CD4-positive, alpha-beta memory T cell (primary cell): ENCODE data around the gene EPHB2. TPM values are rescaled to one million over a fixed set of nuclear protein-coding genes. Genes with fewer than 3 reads are reported as not detected.

Experiments
- CTCF ChIA-PET: fragments of 350-600 bp; sonication (Branson Sonifier 250); formaldehyde crosslinking; loops from one replicate; lab custom pipeline; 2021; ENCODE audit warnings: inconsistent platforms; ENCODE audit not compliant: partially characterized antibody; lab: Charles Lee
- POLR2A ChIA-PET: fragments of 350-600 bp; sonication (Branson Sonifier 250); formaldehyde crosslinking; loops from one replicate; lab custom pipeline; 2021; ENCODE audit not compliant: partially characterized antibody; lab: Charles Lee
- DNase-seq, 5 donors: peaks; one replicate each; pipeline versions ENCODE4 v3.0.0 to v3.0.0-alpha.2; 2020 to 2022; ENCODE audit warnings: mixed read lengths in 1 of 5
- H3K27ac ChIP-seq: one replicate; pipeline ENCODE4 v1.7.0; 2013; ENCODE audit warnings: low read depth, low read length
- H3K27me3 ChIP-seq: 2 replicates; pipeline ENCODE4 v1.7.0; 2013; ENCODE audit warnings: mild to moderate bottlenecking, low read length, moderate library complexity; ENCODE audit not compliant: insufficient read depth
- H3K36me3 ChIP-seq: 2 replicates; pipeline ENCODE4 v1.7.0; 2013; ENCODE audit warnings: mild to moderate bottlenecking, low read length, moderate library complexity; ENCODE audit not compliant: insufficient read depth
- H3K4me1 ChIP-seq: 2 replicates; pipeline ENCODE4 v1.7.0; 2013; ENCODE audit warnings: mild to moderate bottlenecking, low read length, moderate library complexity; ENCODE audit not compliant: insufficient read depth
- H3K4me3 ChIP-seq, 2 donors: one replicate each; pipeline ENCODE4 v1.7.0; 2013; ENCODE audit warnings: low read length in 2 of 2, mild to moderate bottlenecking in 1 of 2
- H3K9me3 ChIP-seq, 2 donors: one replicate each; pipeline ENCODE4 v1.7.0; 2013; ENCODE audit warnings: low read length in 2 of 2, control low read depth in 1 of 2; ENCODE audit not compliant: control insufficient read depth in 1 of 2
- H3K27ac Mint-ChIP-seq, 7 donors: one replicate each; pipeline ENCODE4 v1.8.0; 2020 to 2021; ENCODE audit warnings: mixed read lengths in 7 of 7, mild to moderate bottlenecking in 6 of 7, inconsistent platforms in 3 of 7, moderate library complexity in 3 of 7
- H3K27me3 Mint-ChIP-seq, 2 donors: one replicate each; pipeline ENCODE4 v1.8.0; 2020 to 2021; ENCODE audit warnings: mixed read lengths in 2 of 2
- H3K36me3 Mint-ChIP-seq, 2 donors: one replicate each; pipeline ENCODE4 v1.8.0; 2020 to 2021; ENCODE audit warnings: mixed read lengths in 2 of 2, inconsistent platforms in 1 of 2, mild to moderate bottlenecking in 1 of 2
- H3K4me1 Mint-ChIP-seq, 4 donors: one replicate each; pipeline ENCODE4 v1.8.0; 2020 to 2021; ENCODE audit warnings: mixed read lengths in 4 of 4, mild to moderate bottlenecking in 1 of 4
- H3K4me3 Mint-ChIP-seq, 8 donors: one replicate each; pipeline ENCODE4 v1.8.0; 2020 to 2021; ENCODE audit warnings: mixed read lengths in 8 of 8, mild to moderate bottlenecking in 7 of 8, moderate library complexity in 6 of 8, inconsistent platforms in 3 of 8
- H3K9me3 Mint-ChIP-seq, 8 donors: one replicate each; pipeline ENCODE4 v1.8.0; 2020 to 2021; ENCODE audit warnings: mixed read lengths in 8 of 8, mild to moderate bottlenecking in 5 of 8, inconsistent platforms in 3 of 8, moderate library complexity in 1 of 8
- intact Hi-C: fragments of 100-400 bp; cut with micrococcal nuclease; formaldehyde crosslinking; loops from one replicate; pipeline ENCODE4 v1.15.1; 2023
- polyA plus RNA-seq, 2 donors: library from polyadenylated mRNA; unstranded; fragments of 300-500 nt; fragmentation: Illumina TruSeq; gene quantifications; one replicate each; pipeline ENCODE4 v1.2.3, GENCODE V29; 2021
- total RNA-seq, 2 experiments: library from RNA; stranded (reverse); gene quantifications; one replicate each; pipeline ENCODE4 v1.2.3, GENCODE V29; 2021

The EPHB2 gene
- total and polyA plus RNA-seq, 4 experiments from 2014 or later: 0.35 to 0.36 TPM; not detected in 2

GRCh38 chr1:22835636-22836319, 125.1 kb downstream of the EPHB2 start:
- Mint-ChIP-seq H3K4me1 (no peaks in the 10 kb centered on the region), H3K27me3 (peaks cover 7 to 31% of the 10 kb centered on the region in 2 donors), H3K4me3 (no peak overlapping the region), H3K36me3 (no peaks in the 10 kb centered on the region), H3K9me3 (no peaks in the 10 kb centered on the region), H3K27ac (no peak overlapping the region)
- ChIA-PET POLR2A (no interaction called here), CTCF (no interaction called here)
- H3K9me3 ChIP-seq: no peaks in the 10 kb centered on the region
- no peaks in the 10 kb centered on the region for H3K27me3 ChIP-seq
- no peaks in the 10 kb centered on the region for H3K36me3 ChIP-seq
- H3K27ac ChIP-seq: no peak overlapping the region
- intact Hi-C loops: no loop called here
- no peak overlapping the region for H3K4me3 ChIP-seq
- H3K4me1 ChIP-seq: no peaks in the 10 kb centered on the region
- no peak for DNase-seq

GRCh38 chr1:22836850-22837249, 126.2 kb downstream of the EPHB2 start:
- Mint-ChIP-seq H3K4me3 (no peak overlapping the region), H3K27me3 (peaks cover 13 to 36% of the 10 kb centered on the region in 2 donors), H3K27ac (no peak overlapping the region), H3K4me1 (no peaks in the 10 kb centered on the region), H3K9me3 (no peaks in the 10 kb centered on the region), H3K36me3 (no peaks in the 10 kb centered on the region)
- CTCF ChIA-PET: no interaction called here
- Histone ChIP-seq H3K27me3 (no peaks in the 10 kb centered on the region), H3K9me3 (no peaks in the 10 kb centered on the region), H3K27ac (no peak overlapping the region), H3K4me3 (no peak overlapping the region), H3K4me1 (no peaks in the 10 kb centered on the region), H3K36me3 (no peaks in the 10 kb centered on the region)
- intact Hi-C loops: no loop called here
- POLR2A ChIA-PET: no interaction called here
- no peak for DNase-seq

- Histone ChIP-seq H3K36me3 (no peaks in the 10 kb centered on the region), H3K4me1 (no peaks in the 10 kb centered on the region), H3K27ac (no peak overlapping the region), H3K9me3 (no peaks in the 10 kb centered on the region), H3K4me3 (no peak overlapping the region), H3K27me3 (no peaks in the 10 kb centered on the region)
- Mint-ChIP-seq H3K27ac (no peak overlapping the region), H3K4me1 (no peaks in the 10 kb centered on the region), H3K9me3 (no peaks in the 10 kb centered on the region), H3K36me3 (no peaks in the 10 kb centered on the region), H3K27me3 (peaks cover 14 to 36% of the 10 kb centered on the region in 2 donors), H3K4me3 (no peak overlapping the region)
- ChIA-PET POLR2A (no interaction called here), CTCF (no interaction called here)
- DNase-seq: no peak
- intact Hi-C loops: no loop called here
Measured at GRCh38 chr1:22837332-22837731, 126.7 kb downstream of the EPHB2 start.

- no peaks in the 10 kb centered on the region for H3K27me3 ChIP-seq
- no peaks in the 10 kb centered on the region for H3K9me3 Mint-ChIP-seq
- H3K4me3 ChIP-seq: no peak overlapping the region
- H3K36me3 ChIP-seq: no peaks in the 10 kb centered on the region
- H3K27me3 Mint-ChIP-seq: peaks cover 22 to 35% of the 10 kb centered on the region in 2 donors
- intact Hi-C loops: no loop called here
- no peaks in the 10 kb centered on the region for H3K9me3 ChIP-seq
- no peaks in the 10 kb centered on the region for H3K36me3 Mint-ChIP-seq
- H3K4me1 ChIP-seq: no peaks in the 10 kb centered on the region
- no peaks in the 10 kb centered on the region for H3K4me1 Mint-ChIP-seq
- ChIA-PET CTCF (no interaction called here), POLR2A (no interaction called here)
- no peak overlapping the region for H3K27ac ChIP-seq
- no peak overlapping the region for H3K27ac Mint-ChIP-seq
- DNase-seq: no peak
- no peak overlapping the region for H3K4me3 Mint-ChIP-seq
Measured at GRCh38 chr1:22838965-22839364, 128.3 kb downstream of the EPHB2 start.

- Histone ChIP-seq H3K4me3 (no peak overlapping the region), H3K27ac (no peak overlapping the region), H3K9me3 (no peaks in the 10 kb centered on the region), H3K27me3 (no peaks in the 10 kb centered on the region), H3K36me3 (no peaks in the 10 kb centered on the region), H3K4me1 (no peaks in the 10 kb centered on the region)
- H3K36me3 Mint-ChIP-seq: no peaks in the 10 kb centered on the region
- no peak for DNase-seq
- no peaks in the 10 kb centered on the region for H3K4me1 Mint-ChIP-seq
- CTCF ChIA-PET: no interaction called here
- POLR2A ChIA-PET: no interaction called here
- H3K4me3 Mint-ChIP-seq: no peak overlapping the region
- H3K27ac Mint-ChIP-seq: no peak overlapping the region
- peaks cover 22 to 35% of the 10 kb centered on the region in 2 donors for H3K27me3 Mint-ChIP-seq
- intact Hi-C loops: no loop called here
- H3K9me3 Mint-ChIP-seq: no peaks in the 10 kb centered on the region
Measured at GRCh38 chr1:22839806-22840205, 129.2 kb downstream of the EPHB2 start.

GRCh38 chr1:22841142-22841541, 130.5 kb downstream of the EPHB2 start:
- no peak overlapping the region for H3K27ac ChIP-seq
- H3K27me3 ChIP-seq: no peaks in the 10 kb centered on the region
- intact Hi-C loops: no loop called here
- H3K27ac Mint-ChIP-seq: no peak overlapping the region
- no peak overlapping the region for H3K4me3 ChIP-seq
- H3K4me1 Mint-ChIP-seq: no peaks in the 10 kb centered on the region
- H3K4me1 ChIP-seq: no peaks in the 10 kb centered on the region
- CTCF ChIA-PET: no interaction called here
- H3K9me3 Mint-ChIP-seq: no peaks in the 10 kb centered on the region
- peaks cover 27 to 36% of the 10 kb centered on the region in 2 donors for H3K27me3 Mint-ChIP-seq
- H3K4me3 Mint-ChIP-seq: no peak overlapping the region
- H3K9me3 ChIP-seq: no peaks in the 10 kb centered on the region
- POLR2A ChIA-PET: no interaction called here
- no peak for DNase-seq
- H3K36me3 ChIP-seq: no peaks in the 10 kb centered on the region
- H3K36me3 Mint-ChIP-seq: no peaks in the 10 kb centered on the region

- Histone ChIP-seq H3K36me3 (no peaks in the 10 kb centered on the region), H3K4me1 (no peaks in the 10 kb centered on the region), H3K4me3 (no peak overlapping the region), H3K9me3 (no peaks in the 10 kb centered on the region), H3K27me3 (no peaks in the 10 kb centered on the region), H3K27ac (no peak overlapping the region)
- H3K27me3 Mint-ChIP-seq: peaks cover 28 to 34% of the 10 kb centered on the region in 2 donors
- CTCF ChIA-PET: no interaction called here
- no peaks in the 10 kb centered on the region for H3K4me1 Mint-ChIP-seq
- POLR2A ChIA-PET: no interaction called here
- DNase-seq: no peak
- H3K9me3 Mint-ChIP-seq: no peaks in the 10 kb centered on the region
- H3K27ac Mint-ChIP-seq: no peak overlapping the region
- intact Hi-C loops: no loop called here
- no peaks in the 10 kb centered on the region for H3K36me3 Mint-ChIP-seq
- no peak overlapping the region for H3K4me3 Mint-ChIP-seq
Measured at GRCh38 chr1:22841860-22842281, 131.2 kb downstream of the EPHB2 start.
